SIG-M5 treated with dmso at 0.1 percent for 504 hours (cell line): ENCODE measurements around the gene TXLNB.

Experiments
- DNase-seq: peaks from one replicate; lab custom pipeline; 2025; ENCODE audit not compliant: unreplicated experiment; lab: John Stamatoyannopoulos, UW

The TXLNB gene

DNA sequence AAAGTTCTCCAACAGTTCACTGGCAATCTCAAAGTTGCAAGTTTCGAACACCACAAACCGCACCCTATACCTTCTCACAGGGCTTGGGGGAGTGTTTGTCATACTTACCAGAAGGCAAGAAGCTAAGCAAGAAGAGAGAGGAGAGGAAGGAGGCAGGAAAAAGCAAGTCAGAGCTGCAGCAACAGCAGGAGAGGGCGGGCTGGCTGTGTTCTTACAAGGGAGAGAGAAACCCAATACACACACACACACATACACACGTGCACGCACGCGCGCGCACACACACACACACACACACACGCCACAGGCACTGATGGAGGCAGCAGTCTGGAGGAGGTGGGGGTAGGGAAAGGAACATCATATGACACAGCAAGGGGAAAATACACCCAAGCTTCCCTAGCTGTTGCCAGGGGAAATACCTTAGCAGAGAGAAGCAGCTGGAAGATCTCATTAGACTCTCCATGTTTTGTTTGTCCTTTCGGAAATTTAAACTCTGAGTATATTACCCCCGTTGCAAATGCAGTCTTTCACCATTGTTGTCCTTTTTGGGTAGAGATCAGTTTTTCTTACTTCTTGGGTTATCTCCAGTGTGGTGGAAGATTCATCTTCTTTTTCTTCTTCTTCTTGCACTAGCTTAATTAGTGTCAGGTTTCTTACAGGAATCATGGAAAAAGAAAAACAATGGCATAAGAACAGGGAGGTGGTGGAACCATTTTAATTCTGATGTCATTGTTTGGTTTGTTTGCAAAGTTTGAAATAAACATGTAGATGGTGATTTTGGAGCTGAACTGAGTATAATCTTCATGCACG lies at the start of gene TXLNB:
TSS of gene TXLNB (minus strand) at position 186 of the 807 bp plus-strand sequence. CDS start 3,099 bp downstream, outside the sequence.
- DNase-seq = peak; percentile 79

DNA sequence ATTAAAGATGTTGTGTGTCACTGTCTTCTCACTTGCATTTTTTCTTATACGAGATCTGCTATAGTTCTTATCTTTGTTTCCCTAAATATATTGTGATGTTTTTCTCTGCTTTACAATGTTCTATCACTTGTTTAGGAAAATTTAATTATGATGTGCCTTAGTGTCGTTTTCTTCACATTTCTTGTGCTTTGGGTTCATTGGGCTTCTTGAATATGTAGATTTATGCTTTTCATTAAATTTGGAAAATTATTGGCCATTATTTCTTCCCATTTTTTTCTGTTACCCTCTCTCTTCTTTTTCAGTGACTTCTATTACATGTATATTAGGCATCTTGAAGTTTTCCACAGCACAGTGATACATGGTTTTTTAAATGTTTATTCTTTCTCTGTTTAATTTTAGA lies 49.3 kb upstream of the TXLNB start:
- DNase-seq = no peak

DNA sequence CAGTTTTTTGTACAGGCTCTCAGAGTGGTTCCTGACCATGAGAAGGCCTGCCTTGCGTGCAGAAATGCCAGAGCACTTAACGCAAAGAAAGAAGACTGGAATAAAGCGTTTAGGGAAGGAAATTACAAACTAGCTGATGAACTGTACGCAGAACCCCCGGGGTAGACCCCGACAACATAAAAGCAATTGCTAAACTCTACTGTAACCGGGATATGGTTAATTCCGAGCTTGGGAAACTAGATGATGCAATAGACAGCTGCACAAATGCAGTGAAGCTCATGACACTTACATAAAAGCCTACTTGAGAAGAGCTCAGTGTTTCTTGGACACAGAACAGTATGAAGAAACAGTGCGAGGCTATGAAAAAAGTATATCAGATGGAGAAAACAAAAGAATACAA lies 47.0 kb upstream of the TXLNB start:
- peak; percentile 96 for DNase-seq

DNA sequence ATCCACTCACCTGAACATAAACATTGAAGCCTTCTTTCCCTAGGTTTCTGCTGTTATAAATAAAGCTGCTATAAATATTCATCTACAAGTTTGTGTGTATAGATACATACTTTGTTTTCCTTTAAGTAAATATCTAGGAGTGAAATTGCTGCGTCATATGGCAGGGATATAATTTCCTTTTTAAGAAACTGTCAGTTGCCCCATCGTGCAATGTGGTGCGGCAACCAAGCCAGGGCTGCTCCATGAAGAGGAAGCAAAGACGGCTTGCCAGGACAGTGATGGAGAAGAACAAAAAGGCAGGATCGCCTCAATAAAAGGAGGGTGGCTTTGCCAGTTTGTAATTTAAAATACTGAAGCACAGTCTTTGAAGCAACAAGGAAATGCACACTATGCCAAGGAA lies 46.0 kb upstream of the TXLNB start:
- peak; percentile 69 for DNase-seq

DNA sequence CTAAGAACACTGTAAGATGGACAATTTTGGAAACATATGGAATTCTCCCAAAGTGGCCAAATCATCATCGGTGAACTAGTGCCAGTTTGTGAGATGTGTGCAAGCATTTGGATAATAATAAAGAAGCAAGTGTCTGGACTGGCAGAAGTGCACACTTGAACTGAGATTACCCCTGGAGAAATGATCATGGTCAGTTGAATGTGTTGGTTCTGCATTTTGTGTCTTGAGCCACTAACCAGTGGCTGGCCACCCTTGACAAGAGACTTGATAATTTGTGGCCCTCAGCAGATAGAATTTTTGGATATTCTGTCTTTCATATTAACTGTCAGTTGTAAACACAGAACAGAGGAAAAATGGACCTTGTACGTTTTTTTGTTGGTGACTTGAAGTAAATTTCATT lies 45.2 kb upstream of the TXLNB start:
- no peak for DNase-seq

DNA sequence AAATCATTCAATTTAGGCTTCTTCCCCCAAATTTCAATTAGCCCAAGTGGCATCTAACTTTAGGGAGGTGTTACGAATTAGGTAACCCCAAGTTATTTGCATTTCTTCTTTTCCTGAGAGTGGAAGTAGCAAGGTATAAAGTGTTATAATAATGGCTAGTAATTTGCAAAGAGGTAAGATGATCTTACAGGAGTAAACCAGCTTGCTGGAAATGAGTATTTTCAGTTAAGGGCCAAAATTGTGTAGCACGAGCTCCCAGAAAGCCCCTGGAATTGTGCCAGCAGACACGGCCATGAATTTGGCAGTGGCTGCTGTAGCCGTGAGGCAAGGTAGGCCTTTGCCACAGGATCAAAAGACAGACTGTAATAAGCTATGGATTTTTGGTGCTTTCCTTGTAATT lies 44.7 kb upstream of the TXLNB start:
- no peak for DNase-seq

DNA sequence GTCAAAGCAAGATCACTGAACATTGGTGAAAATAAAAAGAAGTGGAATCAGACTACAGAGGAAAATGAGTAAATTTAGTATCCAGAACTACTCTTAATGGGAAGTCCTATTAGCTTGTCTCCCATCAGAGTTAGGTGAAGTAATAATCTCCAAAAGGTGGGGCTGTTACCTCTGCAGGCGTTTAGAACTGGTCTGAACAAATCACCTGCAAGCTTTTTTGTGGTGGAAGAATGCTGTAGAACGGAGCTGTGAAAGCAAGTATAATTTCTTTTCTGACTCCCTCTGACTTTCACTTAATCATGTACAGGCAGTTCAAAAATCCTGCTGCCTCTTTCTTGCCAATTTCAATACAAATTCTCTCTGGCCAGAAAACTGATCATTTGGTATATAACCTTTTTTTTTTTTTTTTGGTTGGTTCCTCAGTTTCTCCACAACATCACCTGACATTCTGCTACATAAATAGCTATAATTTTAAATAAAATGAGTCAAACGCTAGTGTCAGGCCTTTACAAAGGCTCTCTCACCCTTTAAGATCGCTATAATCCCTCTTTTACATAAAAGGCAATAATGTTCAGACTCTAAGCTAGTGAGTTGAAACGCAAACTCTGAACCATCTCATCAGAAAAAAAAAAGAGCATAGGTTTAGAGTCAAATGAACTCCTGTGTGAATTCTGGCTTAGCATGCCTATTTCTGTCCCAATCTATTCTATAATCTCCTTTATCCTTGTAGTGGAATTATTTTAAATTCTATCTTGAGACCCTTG lies 43.8 kb upstream of the TXLNB start:
- no peak for DNase-seq

DNA sequence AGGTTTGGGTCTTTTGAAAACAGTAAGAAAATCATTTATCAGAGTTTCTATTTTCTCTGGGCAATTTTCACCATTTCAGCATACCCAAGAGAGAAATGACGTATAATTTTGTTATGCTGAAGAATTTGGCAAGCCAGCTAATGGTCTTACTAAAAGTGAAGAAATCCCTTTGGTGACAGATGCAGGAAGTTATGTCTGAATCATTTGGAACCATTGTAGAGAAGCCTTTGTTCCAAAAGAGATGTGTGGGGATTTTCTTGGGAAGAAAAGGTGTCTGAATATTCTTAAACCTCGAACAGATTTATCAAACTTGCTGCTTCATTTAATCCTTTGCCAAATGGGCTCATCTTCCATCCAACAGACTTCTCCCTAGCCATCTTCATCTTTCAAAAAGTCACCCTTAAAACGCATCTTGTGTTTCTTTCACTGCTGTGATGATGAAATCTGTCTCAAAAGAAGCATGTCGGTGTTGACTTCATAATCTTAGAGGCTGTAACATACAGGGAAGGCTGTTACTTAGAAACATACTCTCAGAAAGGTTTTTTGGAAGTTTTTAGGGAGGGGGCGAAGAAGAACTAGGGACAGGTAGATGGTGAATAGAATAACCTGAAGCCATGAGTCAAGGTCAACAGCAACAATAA lies 43.1 kb upstream of the TXLNB start:
- peak; percentile 76 for DNase-seq

DNA sequence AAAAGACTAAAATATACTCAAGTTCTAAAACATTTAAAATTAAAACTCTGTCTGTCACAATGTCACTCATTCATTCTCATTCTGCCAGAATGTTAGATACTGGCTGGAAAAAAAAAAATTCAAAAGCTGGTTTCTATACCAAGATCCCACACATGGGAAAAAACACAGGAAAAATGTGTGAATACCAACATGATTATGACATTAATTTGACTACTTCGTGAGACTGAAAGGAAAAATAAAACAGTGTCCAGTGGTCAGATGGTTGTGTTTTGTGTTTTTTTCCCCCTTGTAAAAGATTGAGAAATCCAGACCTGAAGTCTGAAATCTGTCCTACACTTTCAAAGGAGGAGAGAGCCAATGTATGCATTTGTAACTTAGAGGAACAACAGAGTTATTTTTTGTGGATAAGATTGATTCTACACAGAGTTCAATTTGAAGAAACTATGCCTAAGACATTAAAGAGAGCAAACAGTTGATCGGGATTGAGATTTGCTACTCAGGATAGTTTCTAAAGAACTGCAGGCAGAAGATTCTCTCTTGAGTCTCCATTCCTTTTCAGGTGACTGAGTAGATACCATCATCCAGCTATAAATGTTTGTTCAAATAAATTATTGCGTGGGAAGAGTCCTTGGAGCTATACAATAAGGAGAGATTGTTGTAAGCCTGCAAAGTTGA lies 39.2 kb upstream of the TXLNB start:
- no peak for DNase-seq

DNA sequence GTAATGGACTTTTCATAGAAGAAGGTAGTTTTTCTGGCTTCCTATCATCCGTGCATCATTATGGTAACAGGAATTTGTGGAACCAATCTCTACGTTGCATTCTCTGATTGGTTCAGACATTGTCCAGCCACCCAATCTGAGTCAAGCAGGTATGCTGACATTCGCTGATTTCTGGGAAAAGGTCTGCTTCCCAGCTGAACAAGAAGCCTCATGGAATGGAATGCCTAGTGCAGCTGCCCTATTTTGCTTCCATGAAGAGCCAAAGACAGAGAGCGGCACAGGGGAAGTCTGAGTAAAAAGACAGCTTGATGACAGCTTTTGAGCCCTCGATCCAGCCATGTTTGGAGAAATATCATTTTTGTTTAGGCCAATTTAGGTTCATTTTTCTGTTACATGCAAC lies 38.5 kb upstream of the TXLNB start:
- DNase-seq = no peak

DNA sequence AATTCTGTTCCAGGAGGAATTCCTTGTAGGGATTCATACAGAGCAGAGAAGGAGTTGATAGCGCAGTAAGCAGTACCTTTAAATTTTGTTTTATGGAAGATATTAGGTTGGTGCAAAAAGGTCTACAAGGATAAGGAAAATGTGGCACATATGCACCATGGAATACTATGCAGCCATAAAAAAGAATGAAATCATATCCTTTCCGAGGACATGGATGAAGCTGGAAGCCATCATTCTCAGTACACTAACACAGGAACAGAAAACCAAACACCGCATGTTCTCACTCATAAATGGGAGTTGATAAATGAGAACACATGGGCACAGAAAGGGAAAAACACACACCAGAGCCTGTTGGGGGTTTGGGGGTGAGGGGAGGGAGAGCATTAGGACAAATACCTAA lies 37.4 kb upstream of the TXLNB start:
- no peak for DNase-seq

DNA sequence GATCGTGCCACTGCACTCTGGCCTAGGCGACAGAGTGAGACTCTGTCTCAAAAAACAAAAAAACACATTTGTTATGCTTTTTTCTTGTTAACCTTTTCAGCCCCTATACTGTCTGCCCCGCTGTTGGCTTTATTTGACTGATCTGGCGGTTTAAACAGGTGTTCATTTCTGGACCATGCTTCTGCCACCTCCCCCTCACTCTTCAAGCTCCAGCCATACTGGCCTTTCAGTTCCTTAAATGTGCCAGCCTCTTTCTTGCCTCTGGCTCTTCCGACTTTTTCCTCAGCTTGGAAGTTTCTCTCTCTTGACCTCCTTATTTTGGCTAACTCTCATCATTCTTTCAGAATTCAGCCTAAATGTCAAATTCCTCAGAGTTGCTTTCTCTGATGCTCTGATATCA lies 35.2 kb upstream of the TXLNB start:
- DNase-seq = no peak

DNA sequence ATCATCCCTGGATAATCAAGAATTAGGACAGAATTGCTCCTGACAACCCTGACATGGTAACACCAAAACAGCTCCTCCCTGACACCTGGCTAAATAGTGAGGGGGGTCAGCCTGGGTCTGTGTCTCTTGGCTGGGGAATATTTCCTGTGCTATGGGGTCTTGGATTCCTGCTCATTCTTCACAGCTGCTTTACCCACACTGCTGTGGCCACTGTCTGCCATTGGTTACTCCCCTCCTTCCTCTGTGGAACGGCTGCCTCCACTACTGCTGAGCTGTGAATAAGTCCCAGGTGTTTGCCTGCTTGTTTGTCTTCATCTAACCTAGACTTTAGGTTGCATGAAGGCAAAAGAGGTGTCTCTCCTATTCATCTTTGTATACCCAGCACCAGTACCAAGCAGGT lies 33.9 kb upstream of the TXLNB start:
- DNase-seq = no peak

DNA sequence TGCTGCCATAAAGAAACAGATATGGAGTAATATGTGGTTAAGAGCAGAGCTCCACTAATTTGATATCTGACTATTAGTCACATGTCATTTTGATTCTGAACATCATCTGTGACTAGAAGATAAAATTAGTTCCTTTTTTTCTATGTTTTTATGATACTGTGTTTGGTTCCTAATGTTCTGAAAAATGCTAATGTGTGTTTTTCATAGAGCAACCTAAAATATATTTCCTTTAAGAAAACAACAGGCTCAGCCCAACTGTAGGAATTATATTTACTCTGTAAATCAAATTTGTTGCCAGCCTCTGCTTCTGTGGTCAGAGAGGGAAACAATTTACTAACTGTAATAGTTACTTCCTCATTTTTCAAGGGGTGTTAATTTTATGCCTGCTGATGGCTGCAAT lies 33.3 kb upstream of the TXLNB start:
- DNase-seq = peak; percentile 58

DNA sequence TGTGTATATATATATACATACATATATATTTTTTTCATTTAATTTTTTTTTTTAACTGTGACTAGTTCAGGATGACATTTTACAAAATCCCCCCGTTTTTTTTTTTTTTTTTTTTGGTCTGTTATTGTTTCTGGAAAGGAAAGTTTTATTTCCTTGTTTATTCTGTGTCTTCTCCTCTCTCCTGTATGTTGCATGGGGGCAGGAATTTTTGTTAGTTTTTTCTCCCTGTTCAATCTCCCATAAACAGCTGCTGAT lies 32.4 kb upstream of the TXLNB start:
- DNase-seq = no peak

DNA sequence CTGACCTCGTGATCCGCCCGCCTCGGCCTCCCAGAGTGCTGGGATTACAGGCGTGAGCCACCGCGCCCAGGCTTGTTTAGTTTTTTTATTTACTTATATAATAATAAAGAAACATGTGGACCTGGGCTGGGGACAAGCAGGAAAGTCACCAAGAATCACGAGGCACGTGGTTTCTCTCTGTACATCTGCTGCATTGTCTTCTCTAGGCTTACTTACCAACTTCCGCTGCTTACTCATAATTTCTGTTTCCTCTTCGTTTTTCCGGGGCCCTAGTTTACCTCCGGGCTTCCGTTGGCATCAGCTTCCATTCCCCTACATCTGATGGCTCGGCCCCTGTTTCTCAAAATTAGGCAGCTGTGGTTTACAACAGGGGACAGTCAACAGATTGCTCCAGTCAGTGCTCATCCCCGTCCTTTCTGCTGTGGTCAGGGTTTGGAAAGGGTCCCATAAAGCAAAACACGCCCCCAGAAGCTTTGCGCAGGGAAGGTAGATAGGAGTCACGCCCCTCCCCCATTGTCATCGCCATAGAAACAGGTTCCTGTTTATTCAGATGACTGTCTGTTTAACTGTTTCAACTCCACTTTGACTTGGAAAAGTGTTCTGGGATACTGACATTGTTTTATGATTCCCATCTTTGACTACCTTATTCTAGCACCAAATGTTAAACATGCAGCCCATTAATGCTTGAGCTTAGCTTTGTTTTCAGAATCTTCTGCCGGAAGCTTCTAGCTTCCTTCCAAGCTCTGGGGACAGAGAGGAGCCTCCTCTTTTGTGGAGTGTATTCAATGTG lies 31.9 kb upstream of the TXLNB start:
- peak; percentile 88 for DNase-seq

DNA sequence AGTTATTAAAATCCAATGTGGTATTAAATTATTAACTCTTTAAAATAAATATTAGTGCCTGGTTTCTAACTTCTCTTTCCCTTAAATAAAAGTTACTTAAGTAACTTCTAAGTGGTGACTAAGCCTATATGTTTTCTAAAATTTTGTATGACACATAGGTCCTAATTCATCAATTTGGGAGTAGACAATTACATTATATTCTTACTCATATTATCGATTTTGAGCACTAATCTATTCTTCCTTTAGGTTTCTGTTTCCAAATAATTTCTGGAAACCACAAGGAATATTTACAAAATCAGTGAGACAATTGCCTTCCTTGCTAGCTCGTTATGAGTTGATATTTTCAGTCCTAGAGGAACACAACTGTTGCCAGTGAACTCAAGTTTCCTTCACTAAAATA lies 28.3 kb upstream of the TXLNB start:
- no peak for DNase-seq

DNA sequence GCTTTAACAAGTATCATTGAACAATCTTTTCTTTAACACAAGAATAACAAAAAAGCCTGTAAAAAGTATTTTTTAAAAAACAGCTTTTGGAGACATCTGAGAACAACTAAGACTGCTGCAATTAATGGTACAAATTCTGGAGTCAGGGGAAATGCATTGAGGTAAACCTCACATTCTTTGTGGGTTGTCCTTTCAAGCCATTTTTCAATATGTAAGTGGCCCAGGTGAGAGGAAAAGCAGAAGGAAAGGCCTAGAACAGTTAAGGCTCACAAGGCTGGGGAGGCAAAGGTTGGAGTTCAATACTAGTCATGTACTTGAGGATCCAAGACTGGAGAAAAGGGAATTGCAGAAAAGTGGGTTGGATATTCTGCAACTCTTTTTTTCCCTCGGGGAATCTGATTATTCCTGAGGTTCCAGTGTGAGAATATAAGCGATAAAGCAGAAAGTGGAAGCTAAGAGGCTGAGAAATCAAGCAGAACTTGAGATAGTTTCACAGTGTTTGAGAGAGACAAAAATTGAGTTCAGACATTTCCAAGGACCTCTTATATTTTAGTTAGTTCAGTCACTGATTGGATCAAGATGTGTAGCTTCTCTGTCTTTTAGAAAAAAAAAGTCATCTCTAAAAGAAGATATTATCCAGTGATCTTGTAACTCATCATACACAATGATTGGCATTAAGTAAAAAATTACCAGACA lies 25.0 kb upstream of the TXLNB start:
- no peak for DNase-seq

DNA sequence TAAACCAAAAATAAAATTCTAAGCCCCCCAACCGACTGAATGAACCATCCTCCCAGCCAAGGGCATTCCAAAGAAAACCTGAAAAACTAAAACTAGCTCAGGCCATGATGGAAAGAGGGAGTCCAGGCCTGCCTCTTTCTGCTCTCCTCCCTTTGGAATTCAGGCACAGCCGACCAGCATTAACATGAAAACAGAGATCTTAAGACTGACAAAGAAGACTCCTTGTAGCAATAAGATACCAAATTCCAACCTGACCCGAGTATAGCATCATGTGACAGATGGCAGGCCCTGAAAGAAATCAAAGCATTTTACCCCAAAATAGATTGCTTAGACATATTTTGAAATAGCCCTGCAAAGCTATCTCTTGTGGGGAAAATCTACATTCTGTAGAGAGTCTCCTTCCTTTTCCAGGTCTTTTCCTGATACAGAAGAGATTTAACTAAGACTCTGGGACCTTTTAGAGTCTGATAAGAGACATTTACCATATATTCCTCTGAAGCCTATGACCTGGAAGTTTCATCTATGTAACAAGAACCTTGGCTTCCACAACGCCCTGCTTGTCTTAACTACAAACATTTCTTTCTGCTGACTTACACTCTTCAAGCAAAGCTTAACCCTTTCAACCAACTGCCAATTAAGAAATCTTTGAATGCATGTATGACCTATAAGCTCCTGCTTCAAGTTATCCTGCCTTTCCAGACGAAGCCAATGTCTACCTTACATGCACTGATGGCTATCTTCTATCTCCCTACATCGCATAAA lies 22.2 kb upstream of the TXLNB start:
- DNase-seq = no peak

DNA sequence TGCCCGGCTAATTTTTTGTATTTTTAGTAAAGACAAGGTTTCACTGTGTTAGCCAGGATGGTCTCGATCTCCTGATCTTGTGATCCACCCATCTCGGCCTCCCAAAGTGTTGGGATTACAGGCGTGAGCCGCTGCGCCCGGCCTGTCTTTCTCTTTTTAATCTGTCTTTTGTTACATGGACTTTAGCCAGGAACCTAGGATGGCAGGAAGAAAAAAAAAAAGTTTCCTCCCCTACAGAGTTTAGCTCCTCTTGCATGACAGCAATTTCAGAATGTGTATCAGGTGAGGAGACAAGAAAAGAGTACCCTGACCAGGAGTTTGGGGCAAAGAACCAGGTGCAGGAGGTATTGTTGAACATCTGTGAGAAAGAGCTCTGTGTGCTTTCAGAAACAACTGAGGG lies 21.4 kb upstream of the TXLNB start:
- no peak for DNase-seq
